GM21576 (cell line): ENCODE measurements around the gene MRPL21.

Source experiments
- ATAC-seq: cut with Tn5 transposase; IDR thresholded peaks from one replicate; pipeline ENCODE4 v1.9.1; 2021; ENCODE audit warnings: mild to moderate bottlenecking, moderate library complexity; ENCODE audit not compliant: unreplicated experiment

Gene MRPL21

DNA sequence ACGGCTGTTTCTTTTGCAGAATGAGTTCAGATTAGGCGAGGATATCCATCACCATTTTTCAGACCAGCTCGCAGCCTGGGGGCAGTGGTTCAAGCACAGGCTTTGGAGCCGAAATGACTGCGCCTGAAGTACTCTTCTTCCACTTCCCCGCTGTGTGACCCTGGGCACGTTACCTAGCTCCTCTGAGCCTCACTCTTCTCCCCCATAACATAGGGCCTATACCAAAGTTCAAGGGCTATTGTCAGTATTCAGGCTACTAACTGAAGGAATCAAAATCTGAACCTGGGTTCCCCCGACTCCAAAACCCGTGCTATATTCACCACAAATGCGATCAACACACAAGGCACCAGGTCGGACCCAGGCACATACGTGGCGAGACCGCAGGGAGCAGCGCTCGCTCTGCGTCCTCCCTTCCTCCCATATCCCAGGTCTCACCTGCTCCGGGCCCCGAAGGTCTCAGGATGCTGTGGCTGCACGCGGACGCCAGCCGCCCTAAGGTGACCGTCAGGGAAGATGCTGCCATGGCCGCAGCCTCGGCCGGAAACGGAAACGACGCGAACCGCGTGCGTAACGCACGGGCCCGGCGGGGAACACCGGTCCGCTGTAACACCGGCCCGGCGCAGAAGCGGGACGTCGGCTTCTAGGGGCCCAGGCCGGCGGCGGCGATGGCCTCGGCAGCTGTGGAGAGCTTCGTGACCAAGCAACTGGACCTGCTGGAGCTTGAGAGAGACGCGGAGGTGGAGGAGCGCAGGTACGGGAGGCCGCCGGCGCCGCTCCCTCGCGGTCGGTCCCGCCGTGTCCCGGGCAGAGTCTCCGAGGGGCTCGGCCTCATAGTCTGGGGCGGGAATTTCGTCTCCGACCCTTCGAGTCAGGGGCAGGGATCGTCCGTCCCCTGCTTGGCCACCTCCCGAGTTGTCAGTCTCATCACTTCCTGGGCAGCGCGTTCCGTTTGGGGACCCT is at the start of gene MRPL21, which contains the start of gene IGHMBP2:
Gene MRPL21 (minus strand): TSS at position 545 of the 960 bp plus-strand sequence. CDS start 22 bp downstream, at position 523.
Gene IGHMBP2 (plus strand): TSS at position 604 of the 960 bp plus-strand sequence. CDS start 62 bp downstream, at position 666.
- ATAC-seq, result peak; percentile 79

DNA sequence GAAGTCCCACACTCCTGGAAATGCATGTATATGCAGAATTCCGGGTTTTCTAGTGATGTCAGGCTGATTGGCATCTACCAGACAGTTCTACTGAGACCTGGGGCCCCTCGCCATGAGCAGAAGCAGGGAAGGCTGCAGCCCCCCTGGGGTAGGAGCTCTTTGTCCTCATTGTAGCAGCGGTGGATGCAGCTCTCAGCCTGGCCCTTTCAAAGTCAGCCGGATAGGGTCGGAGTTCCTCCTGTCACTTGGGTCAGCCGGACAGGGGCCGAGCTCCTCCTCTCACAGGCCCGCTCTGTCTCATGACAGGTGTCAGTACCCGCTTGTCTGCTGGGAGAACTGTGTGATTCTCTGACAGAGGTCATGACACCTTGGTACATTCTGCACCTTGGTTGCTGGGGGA is 47.1 kb upstream of the MRPL21 start:
- no peak for ATAC-seq

DNA sequence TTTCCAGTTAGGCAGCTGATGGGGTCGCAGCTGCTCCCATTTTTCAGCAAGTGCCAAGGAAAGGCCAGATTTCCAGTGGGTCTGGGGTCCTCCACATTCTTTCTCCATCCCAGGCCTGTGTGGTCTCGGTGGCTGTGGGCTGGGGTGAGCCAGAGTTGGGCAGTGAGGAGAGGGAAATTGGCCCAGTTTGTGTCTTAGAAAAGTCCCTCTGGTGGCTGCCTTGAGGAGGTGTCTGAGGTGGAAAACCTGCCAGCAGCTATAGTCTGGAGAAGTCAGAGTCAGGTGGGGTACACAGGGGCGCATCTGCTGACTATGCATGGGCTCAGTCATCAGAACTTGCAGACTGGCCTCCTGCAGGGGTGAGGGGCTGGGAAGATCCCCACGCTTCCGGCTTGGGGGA is 46.6 kb upstream of the MRPL21 start:
- no peak for ATAC-seq

DNA sequence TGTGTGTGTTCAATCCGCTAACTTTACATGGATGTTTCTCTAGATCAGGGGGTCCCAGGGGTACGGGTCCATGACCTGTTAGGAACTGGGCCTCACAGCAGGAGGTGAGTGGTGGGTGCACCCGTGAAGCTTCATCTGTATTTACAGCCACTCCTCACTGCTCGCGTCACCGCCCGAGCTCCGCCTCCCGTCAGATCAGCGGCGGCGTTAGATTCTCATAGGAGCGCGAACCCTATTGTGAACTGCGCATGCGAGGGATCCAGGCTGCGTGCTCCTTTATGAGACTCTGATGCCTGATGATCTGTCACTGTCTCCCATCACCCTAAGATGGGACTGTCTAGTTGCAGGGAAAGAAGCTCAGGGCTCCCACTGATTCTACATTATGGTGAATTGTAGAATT is 45.3 kb upstream of the MRPL21 start:
- ATAC-seq, result no peak

DNA sequence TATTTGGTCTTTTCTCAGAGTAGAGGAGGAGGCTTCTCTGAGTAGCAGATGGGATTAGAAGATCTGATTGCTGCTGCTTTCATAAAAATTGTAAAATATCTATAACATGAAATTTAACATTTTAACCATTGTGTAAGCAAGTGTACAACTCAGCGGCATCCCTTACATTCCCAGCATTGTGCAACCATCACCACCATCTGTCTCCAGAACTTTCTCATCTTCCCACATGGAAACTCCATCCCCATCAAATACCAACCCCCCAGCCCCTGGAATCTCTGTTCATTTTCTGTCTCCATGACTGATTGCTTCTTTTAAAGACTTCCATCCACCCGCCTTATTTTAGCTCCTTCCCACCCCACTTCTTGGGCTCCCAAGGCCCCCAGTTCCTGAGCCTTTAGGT is 44.9 kb upstream of the MRPL21 start:
- ATAC-seq, result no peak

DNA sequence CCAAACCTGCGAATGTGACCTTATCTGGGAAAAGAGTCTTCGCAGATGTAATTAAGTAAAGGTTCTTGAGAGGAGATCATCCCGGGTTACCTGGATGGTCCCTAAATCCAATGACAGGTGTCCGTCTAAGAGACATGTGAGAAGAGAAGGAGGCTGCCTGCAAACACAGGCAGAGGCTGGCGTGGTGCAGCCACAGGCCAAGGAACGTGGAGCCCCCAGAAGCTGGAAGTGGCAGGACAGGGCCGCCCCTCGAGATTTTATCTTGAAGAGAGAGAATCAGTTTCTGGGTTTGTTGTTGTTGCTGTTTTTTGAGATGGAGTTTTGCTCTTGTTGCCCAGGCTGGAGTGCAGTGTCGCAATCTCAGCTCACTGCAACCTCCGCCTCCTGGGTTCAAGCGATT is 43.5 kb upstream of the MRPL21 start:
- ATAC-seq, result no peak

DNA sequence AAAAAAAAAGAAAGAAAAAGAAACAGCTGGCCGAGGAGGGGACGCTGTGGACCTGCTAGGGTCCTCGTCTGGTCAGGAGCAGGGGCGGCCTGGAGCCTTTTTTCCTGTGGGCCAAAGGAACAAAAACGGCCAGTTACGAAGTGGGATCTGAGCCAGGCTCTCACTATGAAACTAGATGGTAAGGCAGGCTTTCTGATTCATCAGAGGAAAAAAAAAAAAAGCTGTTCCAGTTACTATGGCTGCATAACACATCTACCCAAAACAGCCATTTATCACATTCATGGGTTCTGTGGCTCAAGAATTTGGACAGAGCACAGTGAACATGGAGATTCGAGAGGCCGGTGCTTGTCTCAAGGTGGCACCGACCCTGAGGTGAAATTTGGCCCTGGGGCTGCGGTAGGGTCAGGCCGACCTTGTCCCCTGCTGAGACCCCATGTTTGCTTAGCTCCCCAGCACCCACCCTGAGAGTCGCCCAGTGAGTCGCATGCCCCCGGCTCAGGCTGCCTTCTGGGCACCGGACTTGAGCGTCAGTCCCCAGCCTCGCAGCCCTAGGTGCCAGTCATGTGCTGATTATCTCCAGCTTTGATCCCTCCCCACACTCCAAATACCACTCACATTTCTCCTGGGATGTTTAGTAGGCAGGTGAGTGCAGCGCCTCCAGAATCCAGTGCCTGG is 42.9 kb upstream of the MRPL21 start:
- ATAC-seq, result no peak

DNA sequence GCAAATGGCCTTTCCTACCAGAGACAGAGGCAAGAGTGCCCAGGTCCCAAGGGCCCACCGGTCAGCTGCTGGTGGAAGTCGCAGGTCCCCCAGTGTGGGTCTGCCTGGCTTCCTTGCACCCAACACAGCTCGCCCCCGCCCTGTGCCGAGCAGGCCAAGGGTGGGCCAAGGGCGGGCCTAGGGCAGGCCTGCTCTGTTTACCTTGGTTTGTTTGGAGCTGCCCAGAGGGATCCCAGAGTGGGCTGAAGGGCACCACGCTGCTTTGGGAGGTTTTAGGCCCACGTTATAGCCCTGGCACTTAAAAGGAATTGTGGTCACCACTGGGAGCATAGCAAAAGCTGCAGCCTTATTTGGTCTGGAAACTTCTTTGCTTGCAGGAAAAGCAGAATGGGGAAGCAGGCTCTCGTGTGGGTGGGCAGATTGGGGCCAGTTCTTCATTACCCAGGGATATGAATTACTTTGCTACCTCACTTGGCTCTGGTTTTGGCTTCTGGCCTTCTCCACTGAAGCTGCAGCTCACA is 39.2 kb upstream of the MRPL21 start:
- ATAC-seq, result no peak

DNA sequence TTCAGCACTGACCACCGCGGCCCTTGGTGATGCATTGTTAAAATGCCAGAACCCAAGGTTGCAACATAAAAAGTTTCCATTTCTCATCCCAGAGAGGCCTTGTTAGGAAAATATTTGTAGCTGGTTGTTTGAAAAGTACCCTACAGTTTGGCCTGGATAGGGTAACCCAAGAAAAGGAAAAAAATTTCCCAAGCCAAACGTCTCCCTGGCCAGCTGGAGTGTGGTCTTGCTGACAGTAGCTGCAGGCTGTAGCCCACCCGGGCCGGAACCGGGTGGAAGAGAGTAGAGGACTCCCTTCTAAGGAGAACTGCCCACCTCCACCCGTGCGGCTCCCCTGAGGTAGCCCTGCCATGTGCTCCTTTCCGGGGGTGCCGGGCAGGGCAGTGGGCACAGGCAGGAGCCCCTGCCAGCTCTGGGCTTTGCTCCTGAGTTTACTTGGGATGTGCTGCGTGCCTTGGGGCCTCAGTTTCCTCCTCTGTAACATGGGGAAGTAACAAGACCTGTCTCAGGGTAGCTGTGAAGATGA is 38.5 kb upstream of the MRPL21 start:
- no peak for ATAC-seq

DNA sequence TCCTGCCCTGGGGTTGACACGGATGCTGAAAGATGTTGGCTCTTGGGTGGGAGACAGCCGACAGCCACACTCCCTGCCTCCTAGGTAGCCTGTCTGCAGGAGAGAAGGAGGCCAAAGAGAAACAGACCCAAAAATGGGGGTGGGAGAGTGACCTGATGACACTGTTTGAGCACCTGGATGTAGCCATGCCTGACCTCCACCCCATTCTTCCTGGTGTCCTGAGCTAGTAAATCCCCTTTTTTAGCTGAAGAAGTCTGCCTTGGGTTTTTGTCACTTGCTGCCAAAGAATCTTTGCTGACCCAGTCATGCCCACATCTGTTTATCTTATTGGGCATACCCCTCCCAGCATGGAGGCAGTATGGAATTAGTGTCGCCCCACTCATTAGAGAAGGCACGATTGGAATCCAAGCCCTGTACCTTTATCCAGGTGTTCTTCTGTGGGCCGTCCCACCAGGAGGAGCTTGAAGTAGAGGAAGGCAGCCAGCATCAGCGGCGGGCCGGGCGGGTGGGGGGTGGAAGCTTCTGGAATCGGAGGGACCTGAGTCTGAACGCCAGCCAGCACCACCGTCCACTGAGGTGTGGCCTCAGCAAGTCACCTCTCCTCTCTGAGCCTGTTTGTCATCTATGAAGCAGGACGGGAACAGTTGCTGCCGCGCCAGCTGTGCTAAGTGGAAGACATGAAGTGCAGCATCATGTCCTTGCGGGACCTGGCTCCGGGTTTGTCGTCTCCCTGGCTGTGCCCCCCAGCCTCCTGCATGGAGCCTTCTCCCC is 37.9 kb upstream of the MRPL21 start:
- ATAC-seq, result no peak

DNA sequence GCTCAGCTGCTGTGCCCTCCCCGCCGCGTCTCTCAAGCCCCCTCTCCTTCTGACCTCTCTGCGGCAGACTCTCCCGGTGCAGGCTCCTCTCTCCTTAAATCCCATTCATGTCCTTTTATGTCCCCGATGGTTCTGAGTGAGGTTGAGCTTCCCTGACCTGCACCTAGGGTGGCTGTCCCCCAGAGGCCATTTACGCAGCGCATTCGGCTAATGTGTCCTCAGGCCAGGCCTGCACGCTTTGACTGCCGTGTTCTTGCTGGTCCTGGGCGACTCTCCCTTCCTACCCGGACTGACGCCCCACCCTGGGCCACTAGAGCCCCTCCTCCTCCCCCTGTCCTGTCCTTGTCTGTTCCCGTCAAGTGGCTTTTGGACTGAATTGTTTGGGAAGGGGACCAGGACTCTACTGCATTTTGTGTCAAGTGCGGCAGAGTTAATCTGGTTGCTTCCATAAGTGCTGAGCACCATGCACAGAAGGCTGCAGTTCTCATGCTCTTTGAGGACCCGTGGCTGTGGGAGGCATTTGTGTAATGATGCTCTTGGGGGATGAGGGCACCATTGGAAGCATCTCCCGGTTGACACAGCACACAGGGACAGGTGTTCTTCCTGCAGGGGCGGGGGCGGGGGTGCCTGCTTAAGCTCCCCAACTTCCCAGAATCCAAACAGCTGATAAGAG is 37.2 kb upstream of the MRPL21 start:
- no peak for ATAC-seq

DNA sequence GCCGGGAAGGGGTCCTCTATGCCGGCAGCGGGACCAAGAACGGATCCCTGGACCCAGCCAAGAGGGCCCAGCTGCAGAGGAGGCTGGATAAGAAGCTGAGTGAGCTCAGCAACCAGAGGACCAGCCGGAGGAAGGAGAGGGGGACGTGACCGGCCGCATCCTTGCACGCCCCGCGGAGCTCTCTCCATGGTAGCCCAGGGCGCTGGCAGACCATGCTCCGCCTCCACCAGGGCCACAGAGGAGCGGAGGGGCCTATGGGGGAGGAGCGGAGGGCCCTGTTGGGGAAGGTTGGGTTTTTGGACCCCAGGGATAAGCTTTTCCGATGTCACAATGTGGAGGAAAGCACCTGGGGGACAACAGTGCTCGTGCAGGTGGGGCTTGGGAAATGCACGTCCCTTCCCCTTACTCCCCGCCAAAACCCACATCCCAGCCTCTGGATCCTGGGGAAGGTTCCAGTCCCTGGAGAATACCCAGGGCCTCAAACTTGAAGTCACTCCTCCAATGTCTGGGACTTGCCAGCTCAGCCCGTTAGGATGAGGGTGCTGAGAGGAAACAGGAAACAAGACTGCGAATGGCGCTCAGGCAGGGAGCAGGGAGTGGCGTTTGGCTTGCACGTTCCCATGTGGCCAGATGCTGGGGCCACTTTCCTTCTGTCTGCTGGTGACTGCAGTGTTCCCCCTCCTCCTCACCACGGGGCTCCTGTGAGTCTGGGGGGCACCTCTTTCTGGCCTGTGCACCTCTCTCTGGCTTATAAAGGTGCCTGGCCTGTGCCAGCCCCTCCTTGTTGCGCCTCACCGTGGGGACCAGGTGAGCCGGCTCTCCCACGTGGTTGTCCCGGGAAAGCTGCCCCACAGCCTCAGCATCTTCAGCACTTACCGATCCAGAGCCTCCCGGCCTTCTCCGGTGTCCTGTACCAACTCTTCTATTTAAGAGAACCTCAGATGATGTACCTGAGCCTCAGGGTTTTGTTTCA is 36.2 kb upstream of the MRPL21 start:
- ATAC-seq, result no peak

DNA sequence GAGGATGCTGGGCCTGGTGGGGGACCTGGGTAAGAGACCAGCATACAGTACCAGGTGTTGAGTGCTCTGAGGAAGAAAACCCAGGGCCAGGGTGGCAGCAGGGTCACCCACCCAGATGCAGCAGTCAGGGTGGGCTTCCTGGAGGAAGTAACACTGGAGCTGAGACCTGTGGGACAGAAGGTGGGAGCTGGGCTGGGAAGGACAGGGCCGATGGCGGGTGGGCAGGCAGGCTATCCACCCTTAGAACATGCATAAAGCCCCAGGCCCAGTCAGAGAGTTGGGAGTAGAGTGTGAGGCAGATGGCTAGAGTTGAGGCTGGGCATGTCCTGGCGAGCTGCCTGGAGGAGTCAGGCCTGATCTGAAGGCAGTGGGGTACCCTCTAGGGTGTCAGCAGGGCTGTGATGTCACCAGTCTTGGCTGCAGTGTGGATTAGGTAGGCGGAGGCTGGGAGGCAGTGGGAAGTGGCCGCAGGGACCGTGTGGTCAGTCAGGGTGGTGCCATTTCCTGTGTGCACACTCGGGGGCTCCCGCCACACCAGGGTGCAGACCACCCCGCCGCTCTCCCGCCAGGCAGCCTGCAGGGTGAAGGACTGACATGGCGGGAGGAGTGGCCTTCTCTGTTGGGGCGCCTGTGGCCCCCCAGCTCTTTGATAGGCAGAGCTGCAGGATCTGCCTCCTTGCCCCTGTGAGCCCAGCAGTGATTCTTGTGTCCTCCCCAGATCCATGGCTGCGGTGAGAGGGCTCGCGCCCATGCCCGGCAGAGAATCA is 35.4 kb upstream of the MRPL21 start:
- ATAC-seq, result no peak

DNA sequence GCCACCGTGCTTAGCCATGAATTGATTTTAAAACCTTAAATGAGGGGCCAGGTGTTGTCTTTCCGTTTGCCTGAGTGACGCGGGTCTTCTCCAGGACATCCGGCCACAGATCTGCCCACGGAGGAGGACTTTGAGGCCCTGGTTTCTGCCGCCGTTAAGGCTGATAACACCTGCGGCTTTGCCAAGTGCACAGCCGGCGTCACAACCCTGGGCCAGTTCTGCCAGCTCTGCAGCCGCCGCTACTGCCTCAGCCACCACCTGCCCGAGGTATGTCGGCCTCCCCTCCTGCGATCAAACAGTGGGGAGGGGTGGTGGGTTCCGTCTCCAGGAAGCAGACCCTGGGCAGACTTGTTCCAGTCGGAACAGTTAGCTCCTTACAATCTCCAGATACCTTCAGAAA is 34.5 kb upstream of the MRPL21 start:
- no peak for ATAC-seq

DNA sequence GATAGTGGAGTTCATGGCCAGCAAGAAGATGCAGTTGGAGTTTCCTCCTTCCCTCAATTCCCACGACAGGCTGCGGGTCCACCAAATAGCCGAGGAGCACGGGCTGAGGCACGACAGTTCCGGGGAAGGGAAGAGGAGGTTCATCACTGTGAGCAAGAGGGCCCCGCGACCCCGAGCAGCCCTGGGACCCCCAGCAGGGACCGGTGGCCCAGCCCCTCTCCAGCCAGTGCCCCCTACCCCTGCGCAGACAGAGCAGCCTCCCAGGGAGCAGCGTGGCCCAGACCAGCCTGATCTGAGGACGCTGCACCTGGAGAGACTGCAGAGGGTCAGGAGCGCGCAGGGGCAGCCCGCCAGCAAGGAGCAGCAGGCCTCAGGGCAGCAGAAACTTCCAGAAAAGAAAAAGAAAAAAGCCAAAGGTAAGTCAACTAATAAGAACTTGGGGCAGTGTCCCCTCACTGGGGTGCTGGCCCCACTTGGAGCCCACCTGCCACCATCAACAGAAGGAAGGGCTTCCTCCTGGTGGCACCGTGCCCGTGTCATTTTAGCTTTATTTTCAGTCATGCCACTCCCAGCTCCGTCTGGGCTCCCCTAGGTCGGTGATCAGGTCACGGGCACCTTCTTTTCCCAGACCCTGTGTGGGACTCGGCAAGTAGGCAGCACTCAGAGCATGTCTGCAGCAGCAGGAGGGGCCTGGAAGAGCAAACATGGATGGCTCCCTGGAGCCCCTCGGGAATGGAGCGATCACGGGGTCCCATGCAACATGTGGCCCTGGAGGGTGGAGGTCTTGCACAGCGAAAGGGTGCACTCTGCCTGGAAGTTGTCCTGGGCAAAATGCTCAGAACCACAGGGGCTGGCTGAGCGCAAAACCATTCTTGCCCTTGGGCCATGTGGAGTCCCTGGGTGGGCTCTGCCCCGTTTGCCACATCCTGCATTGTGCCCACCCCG is 33.3 kb upstream of the MRPL21 start:
- no peak for ATAC-seq

DNA sequence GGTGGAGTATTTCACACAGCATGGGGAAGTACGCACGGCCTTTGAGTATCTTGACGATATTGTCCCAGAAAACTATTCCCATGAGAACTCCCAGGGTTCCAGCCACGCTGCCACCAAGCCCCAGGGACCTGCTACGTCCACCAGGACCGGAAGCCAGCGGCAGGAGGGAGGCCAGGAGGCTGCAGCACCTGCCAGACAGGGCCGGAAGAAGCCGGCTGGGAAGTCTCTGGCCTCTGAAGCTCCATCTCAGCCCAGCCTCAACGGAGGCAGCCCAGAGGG is 32.7 kb upstream of the MRPL21 start:
- ATAC-seq, result no peak
